HepG2 (cell line): ENCODE measurements around the gene MBD2. TPM values are rescaled to one million over a fixed set of nuclear protein-coding genes. Genes with fewer than 3 reads are reported as not detected.

Experiments used
- EEA1 ChIP-seq: sonication (generic); formaldehyde crosslinking; IDR thresholded peaks from 2 replicates; pipeline ENCODE4 v1.5.1; 2020; ENCODE audit warnings: mild to moderate bottlenecking, missing genetic modification reagents, borderline replicate concordance
- FOXM1 ChIP-seq: sonication (generic); formaldehyde crosslinking; IDR thresholded peaks from 2 replicates; pipeline ENCODE4 v1.5.0; 2020; ENCODE audit warnings: missing genetic modification reagents
- HDAC1 ChIP-seq: sonication (generic); formaldehyde crosslinking; IDR thresholded peaks from 2 replicates; pipeline ENCODE4 v1.5.1; 2020; ENCODE audit warnings: mild to moderate bottlenecking, missing genetic modification reagents
- HNRNPK ChIP-seq: fragments of 200-400 bp; formaldehyde crosslinking; IDR thresholded peaks from 2 replicates; pipeline ENCODE4 v1.6.1; 2018; ENCODE audit warnings: low read length, low read depth, moderate library complexity, mild to moderate bottlenecking; ENCODE audit not compliant: poor library complexity, severe bottlenecking
- KDM6A ChIP-seq: IDR thresholded peaks from 2 replicates; pipeline ENCODE4 v1.6.1; 2016; ENCODE audit warnings: low read depth
- MED8 ChIP-seq: sonication (generic); formaldehyde crosslinking; IDR thresholded peaks from 2 replicates; pipeline ENCODE4 v1.8.1; 2023; ENCODE audit warnings: mild to moderate bottlenecking, missing genetic modification reagents; ENCODE audit not compliant: insufficient replicate concordance
- MEF2D ChIP-seq: sonication (generic); formaldehyde crosslinking; IDR thresholded peaks from 2 replicates; pipeline ENCODE4 v1.5.1; 2020; ENCODE audit warnings: mild to moderate bottlenecking, missing genetic modification reagents
- MTA1 ChIP-seq: sonication (generic); formaldehyde crosslinking; IDR thresholded peaks from 2 replicates; pipeline ENCODE4 v1.4.0; 2020; ENCODE audit warnings: missing genetic modification reagents, mild to moderate bottlenecking, borderline replicate concordance
- POLR2A ChIP-seq, 2 experiments: IDR thresholded peaks; 2 replicates each; pipeline ENCODE4 v1.6.1; 2011; ENCODE audit warnings: low read depth in 2 of 2, low read length in 2 of 2, mild to moderate bottlenecking in 1 of 2, moderate library complexity in 1 of 2; ENCODE audit not compliant: insufficient read depth in 1 of 2
- PPARG ChIP-seq: conservative IDR thresholded peaks from 2 replicates; pipeline ENCODE4 v1.6.1; 2016; ENCODE audit warnings: missing biosample characterization, missing genetic modification reagents
- RARA ChIP-seq: IDR thresholded peaks from 2 replicates; pipeline ENCODE4 v1.6.1; 2016; ENCODE audit warnings: missing genetic modification reagents, missing compliant biosample characterization
- RXRB ChIP-seq: IDR thresholded peaks from 2 replicates; pipeline ENCODE4 v1.6.1; 2016; ENCODE audit warnings: borderline replicate concordance, missing genetic modification reagents, missing compliant biosample characterization
- SNRNP70 ChIP-seq: fragments of 200-400 bp; formaldehyde crosslinking; IDR thresholded peaks from 2 replicates; pipeline ENCODE4 v1.6.1; 2017; ENCODE audit warnings: mild to moderate bottlenecking, low read depth, low read length, moderate library complexity
- TSC22D2 ChIP-seq: sonication (generic); formaldehyde crosslinking; IDR thresholded peaks from 2 replicates; pipeline ENCODE4 v1.5.1; 2020; ENCODE audit warnings: missing genetic modification reagents, mild to moderate bottlenecking, borderline replicate concordance
- ZC3H4 ChIP-seq: sonication (generic); formaldehyde crosslinking; IDR thresholded peaks from 2 replicates; pipeline ENCODE4 v1.4.0; 2020; ENCODE audit warnings: missing genetic modification reagents, borderline replicate concordance
- ZMAT3 ChIP-seq: sonication (generic); formaldehyde crosslinking; conservative IDR thresholded peaks from 2 replicates; pipeline ENCODE4 v1.7.0; 2021; ENCODE audit warnings: missing genetic modification reagents
- ZNF260 ChIP-seq: sonication (generic); formaldehyde crosslinking; IDR thresholded peaks from 2 replicates; pipeline ENCODE4 v1.4.0; 2020; ENCODE audit warnings: missing genetic modification reagents, low read depth, mild to moderate bottlenecking, borderline replicate concordance
- ZNF546 ChIP-seq: sonication (generic); formaldehyde crosslinking; conservative IDR thresholded peaks from 2 replicates; pipeline ENCODE4 v1.8.1; 2023; ENCODE audit warnings: mild to moderate bottlenecking, missing genetic modification reagents
- ZNF720 ChIP-seq: sonication (generic); formaldehyde crosslinking; IDR thresholded peaks from 2 replicates; pipeline ENCODE4 v1.4.0; 2020; ENCODE audit warnings: missing genetic modification reagents
- polyA plus RNA-seq, 8 experiments: library from polyadenylated mRNA; depleted of rRNA in 3 of 8; stranded (reverse) in 7 of 8; unstranded in 1 of 8; fragments of >200 nt; fragmentation: Illumina TruSeq in 4 of 8; extraction: Trizol in 4 of 8; gene quantifications; 2 replicates each; pipeline versions ENCODE4 v1.2.1 to v1.2.3, GENCODE V29; 2011 to 2016; ENCODE audit warnings: low read depth in 4 of 8, missing spikeins in 1 of 8, mixed read lengths in 1 of 8; ENCODE audit not compliant: insufficient read depth in 1 of 8
- total RNA-seq, 5 experiments: library from RNA; depleted of rRNA; stranded (reverse); fragments of >200 nt; fragmentation: Illumina TruSeq; extraction: Trizol; gene quantifications; 2 replicates each; pipeline ENCODE4 v1.2.3, GENCODE V29; 2016; ENCODE audit warnings: low read depth in 1 of 5
- TF ChIP-seq, protein P1 (sequence below): IDR thresholded peaks from 2 replicates; pipeline ENCODE4 v1.6.1; 2016; ENCODE audit warnings: mild to moderate bottlenecking
- TF ChIP-seq, protein P2 (sequence below): sonication (generic); formaldehyde crosslinking; IDR thresholded peaks from 2 replicates; pipeline ENCODE4 v1.5.0; 2020; ENCODE audit warnings: missing genetic modification reagents
- TF ChIP-seq, protein P3 (sequence below): sonication (generic); formaldehyde crosslinking; IDR thresholded peaks from 2 replicates; pipeline ENCODE4 v1.4.0; 2020; ENCODE audit warnings: missing genetic modification reagents; ENCODE audit errors: not compliant biosample characterization
- TF ChIP-seq, protein P4 (sequence below): sonication (generic); formaldehyde crosslinking; IDR thresholded peaks from 2 replicates; pipeline ENCODE4 v1.4.0; 2020; ENCODE audit warnings: missing genetic modification reagents, borderline replicate concordance
- TF ChIP-seq, protein P5 (sequence below): sonication (generic); formaldehyde crosslinking; IDR thresholded peaks from 2 replicates; pipeline ENCODE4 v1.8.0; 2022; ENCODE audit warnings: missing genetic modification reagents, mild to moderate bottlenecking, borderline replicate concordance

MBD2 gene
- total and polyA plus RNA-seq, 2 of the 13 experiments (the other 11 are each of a cell fraction or from before 2014, with no cell fraction given): 19.1 to 38.5 TPM

DNA sequence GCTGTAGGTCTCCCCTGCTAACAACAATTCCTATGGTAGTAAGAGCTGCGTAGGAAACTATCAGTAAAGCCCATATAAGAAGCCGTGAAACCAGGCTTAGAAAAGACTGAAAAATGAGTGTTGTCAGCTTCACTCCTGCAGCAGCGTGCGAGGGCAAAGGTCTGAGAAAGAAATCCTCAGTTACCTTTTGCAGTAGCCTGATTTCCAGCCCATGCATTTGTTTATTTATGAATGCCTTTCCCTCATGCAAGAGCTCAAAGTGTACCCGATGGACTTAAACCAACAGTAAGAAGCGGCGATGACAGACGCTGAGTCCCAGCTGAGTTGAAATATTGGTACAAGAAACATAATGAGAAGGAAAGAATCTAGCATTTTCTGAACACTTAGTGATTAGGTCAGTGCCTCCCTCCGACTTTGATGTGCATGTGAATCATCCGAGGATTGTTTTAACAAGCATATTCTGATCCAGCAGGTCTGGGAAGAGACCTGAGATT, 29.8 kb upstream of the MBD2 start (continued):
- TF ChIP-seq TSC22D2 (CRISPR knock-in tag): no peak
- TF ChIP-seq ZNF260 (CRISPR knock-in tag): no peak
- TF ChIP-seq PPARG (CRISPR knock-in tag): peak; percentile 64
- TF ChIP-seq HNRNPK: no peak
- TF ChIP-seq, protein P1, sequence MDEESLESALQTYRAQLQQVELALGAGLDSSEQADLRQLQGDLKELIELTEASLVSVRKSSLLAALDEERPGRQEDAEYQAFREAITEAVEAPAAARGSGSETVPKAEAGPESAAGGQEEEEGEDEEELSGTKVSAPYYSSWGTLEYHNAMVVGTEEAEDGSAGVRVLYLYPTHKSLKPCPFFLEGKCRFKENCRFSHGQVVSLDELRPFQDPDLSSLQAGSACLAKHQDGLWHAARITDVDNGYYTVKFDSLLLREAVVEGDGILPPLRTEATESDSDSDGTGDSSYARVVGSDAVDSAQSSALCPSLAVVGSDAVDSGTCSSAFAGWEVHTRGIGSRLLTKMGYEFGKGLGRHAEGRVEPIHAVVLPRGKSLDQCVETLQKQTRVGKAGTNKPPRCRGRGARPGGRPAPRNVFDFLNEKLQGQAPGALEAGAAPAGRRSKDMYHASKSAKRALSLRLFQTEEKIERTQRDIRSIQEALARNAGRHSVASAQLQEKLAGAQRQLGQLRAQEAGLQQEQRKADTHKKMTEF (CRISPR knock-in tag): peak; percentile 46; the same call in 1 of the 2 replicates
- peak; percentile 58; the same call in 1 of the 2 replicates for TF ChIP-seq RARA (CRISPR knock-in tag)
- TF ChIP-seq ZNF720 (CRISPR knock-in tag): no peak
- no peak for TF ChIP-seq ZNF546 (CRISPR knock-in tag)
- TF ChIP-seq MED8: no peak
- TF ChIP-seq MTA1: no peak
- TF ChIP-seq, protein P2, sequence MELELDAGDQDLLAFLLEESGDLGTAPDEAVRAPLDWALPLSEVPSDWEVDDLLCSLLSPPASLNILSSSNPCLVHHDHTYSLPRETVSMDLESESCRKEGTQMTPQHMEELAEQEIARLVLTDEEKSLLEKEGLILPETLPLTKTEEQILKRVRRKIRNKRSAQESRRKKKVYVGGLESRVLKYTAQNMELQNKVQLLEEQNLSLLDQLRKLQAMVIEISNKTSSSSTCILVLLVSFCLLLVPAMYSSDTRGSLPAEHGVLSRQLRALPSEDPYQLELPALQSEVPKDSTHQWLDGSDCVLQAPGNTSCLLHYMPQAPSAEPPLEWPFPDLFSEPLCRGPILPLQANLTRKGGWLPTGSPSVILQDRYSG (CRISPR knock-in tag): no peak
- no peak for TF ChIP-seq SNRNP70
- TF ChIP-seq POLR2A (IDR thresholded peaks at IDR 0.05; ENCODE audit: insufficient read depth in 1 of 2, low read depth in 2 of 2, low read length in 2 of 2): peak in 1 of 2 experiments; percentile 81; a peak in 2 of 4 replicates
- TF ChIP-seq, protein P3, sequence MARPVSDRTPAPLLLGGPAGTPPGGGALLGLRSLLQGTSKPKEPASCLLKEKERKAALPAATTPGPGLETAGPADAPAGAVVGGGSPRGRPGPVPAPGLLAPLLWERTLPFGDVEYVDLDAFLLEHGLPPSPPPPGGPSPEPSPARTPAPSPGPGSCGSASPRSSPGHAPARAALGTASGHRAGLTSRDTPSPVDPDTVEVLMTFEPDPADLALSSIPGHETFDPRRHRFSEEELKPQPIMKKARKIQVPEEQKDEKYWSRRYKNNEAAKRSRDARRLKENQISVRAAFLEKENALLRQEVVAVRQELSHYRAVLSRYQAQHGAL (CRISPR knock-in tag): no peak
- TF ChIP-seq ZMAT3 (CRISPR knock-in tag): no peak
- TF ChIP-seq MEF2D: peak; percentile 69; the same call in 1 of the 2 replicates
- peak; percentile 55; the same call in 1 of the 2 replicates for TF ChIP-seq HDAC1 (CRISPR knock-in tag)
- TF ChIP-seq, protein P4, sequence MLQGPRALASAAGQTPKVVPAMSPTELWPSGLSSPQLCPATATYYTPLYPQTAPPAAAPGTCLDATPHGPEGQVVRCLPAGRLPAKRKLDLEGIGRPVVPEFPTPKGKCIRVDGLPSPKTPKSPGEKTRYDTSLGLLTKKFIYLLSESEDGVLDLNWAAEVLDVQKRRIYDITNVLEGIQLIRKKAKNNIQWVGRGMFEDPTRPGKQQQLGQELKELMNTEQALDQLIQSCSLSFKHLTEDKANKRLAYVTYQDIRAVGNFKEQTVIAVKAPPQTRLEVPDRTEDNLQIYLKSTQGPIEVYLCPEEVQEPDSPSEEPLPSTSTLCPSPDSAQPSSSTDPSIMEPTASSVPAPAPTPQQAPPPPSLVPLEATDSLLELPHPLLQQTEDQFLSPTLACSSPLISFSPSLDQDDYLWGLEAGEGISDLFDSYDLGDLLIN (CRISPR knock-in tag): no peak
- TF ChIP-seq RXRB (CRISPR knock-in tag): peak; percentile 70; the same call in 1 of the 2 replicates
- no peak for TF ChIP-seq ZC3H4 (CRISPR knock-in tag)
- peak; percentile 94 for TF ChIP-seq KDM6A
- no peak for TF ChIP-seq FOXM1 (CRISPR knock-in tag)
- no peak for TF ChIP-seq EEA1 (CRISPR knock-in tag)
- TF ChIP-seq, protein P5, sequence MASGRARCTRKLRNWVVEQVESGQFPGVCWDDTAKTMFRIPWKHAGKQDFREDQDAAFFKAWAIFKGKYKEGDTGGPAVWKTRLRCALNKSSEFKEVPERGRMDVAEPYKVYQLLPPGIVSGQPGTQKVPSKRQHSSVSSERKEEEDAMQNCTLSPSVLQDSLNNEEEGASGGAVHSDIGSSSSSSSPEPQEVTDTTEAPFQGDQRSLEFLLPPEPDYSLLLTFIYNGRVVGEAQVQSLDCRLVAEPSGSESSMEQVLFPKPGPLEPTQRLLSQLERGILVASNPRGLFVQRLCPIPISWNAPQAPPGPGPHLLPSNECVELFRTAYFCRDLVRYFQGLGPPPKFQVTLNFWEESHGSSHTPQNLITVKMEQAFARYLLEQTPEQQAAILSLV (CRISPR knock-in tag): no peak
